Osteoblast (primary cell): ENCODE results near the gene RNF186. TPM values are rescaled to one million over a fixed set of nuclear protein-coding genes. Genes with fewer than 3 reads are reported as not detected.

Experiments
- total RNA-seq: library from RNA; depleted of rRNA; stranded (reverse); fragments of >200 nt; gene quantifications from 2 replicates; pipeline ENCODE4 v1.2.3, GENCODE V29; 2012

Gene RNF186
- total RNA-seq, 1 donor: not detected

Other genes starting within 250 kb of the RNF186 start
- 88.7 and 114 TPM in 2 replicates for gene NBL1, start 171.0 kb downstream of the RNF186 start, total RNA-seq
- gene HTR6, start 150.4 kb downstream of the RNF186 start, total RNA-seq: under 0.01 TPM in 1 of 2 replicates, not detected in the other
- gene TMCO4, start 15.4 kb downstream of the RNF186 start, total RNA-seq: 24.2 and 27.5 TPM in 2 replicates
- gene OTUD3, start 67.1 kb upstream of the RNF186 start, total RNA-seq: 4.0 and 4.1 TPM in 2 replicates
- gene PLA2G2E, start 108.3 kb upstream of the RNF186 start, total RNA-seq: not detected in 2 replicates
- not detected in 2 replicates for gene PLA2G2A, start 164.3 kb upstream of the RNF186 start, total RNA-seq